Common myeloid progenitor, CD34-positive (primary cell): Measurements from ENCODE around the gene LACTBL1.
"Not testable (repeated sequence)": the region's sequence is repeated elsewhere in the genome, so short reads cannot be mapped to it uniquely, and the experiment has no call there.

Source experiments
- CTCF ChIA-PET: fragments of 350-600 bp; sonication (Branson Sonifier 250); formaldehyde crosslinking; loops from one replicate; lab custom pipeline; 2021; ENCODE audit warnings: antibody characterized with exemption; lab: Charles Lee
- POLR2A ChIA-PET: fragments of 350-600 bp; sonication (Branson Sonifier 250); formaldehyde crosslinking; loops from one replicate; lab custom pipeline; 2021; ENCODE audit warnings: antibody characterized with exemption; lab: Charles Lee
- DNase-seq, 3 donors: peaks; one replicate each; pipeline versions ENCODE4 v3.0.0 to v3.0.0-alpha.2; 2013
- H3K27ac ChIP-seq, 2 experiments: 1 replicate in 1 of 2; 2 replicates in 1 of 2; pipeline ENCODE4 v1.7.0; 2013; ENCODE audit warnings: inconsistent platforms in 2 of 2, low read length in 2 of 2, mild to moderate bottlenecking in 2 of 2, low read depth in 1 of 2, moderate library complexity in 1 of 2; ENCODE audit not compliant: severe bottlenecking in 2 of 2, insufficient read depth in 1 of 2, poor library complexity in 1 of 2
- H3K27me3 ChIP-seq, 5 experiments: replicated peaks in 2 of 5; 1 replicate in 3 of 5; 2 replicates in 2 of 5; pipeline versions ENCODE4 v1.6.1 to v1.7.0; 2013; ENCODE audit warnings: low read length in 4 of 5, mild to moderate bottlenecking in 2 of 5, moderate library complexity in 2 of 5, inconsistent platforms in 1 of 5; ENCODE audit not compliant: insufficient read depth in 5 of 5, control insufficient read depth in 4 of 5
- H3K36me3 ChIP-seq, 4 experiments: 1 replicate in 2 of 4; 2 replicates in 2 of 4; pipeline versions ENCODE4 v1.6.1 to v1.7.0; 2013; ENCODE audit warnings: low read length in 3 of 4, control low read depth in 1 of 4, mild to moderate bottlenecking in 1 of 4; ENCODE audit not compliant: control insufficient read depth in 4 of 4, insufficient read depth in 4 of 4
- H3K4me1 ChIP-seq, 4 experiments: 1 replicate in 3 of 4; 2 replicates in 1 of 4; pipeline versions ENCODE4 v1.6.1 to v1.7.1; 2013; ENCODE audit warnings: low read length in 3 of 4, mild to moderate bottlenecking in 3 of 4, control low read depth in 1 of 4, inconsistent platforms in 1 of 4, moderate library complexity in 1 of 4; ENCODE audit not compliant: control insufficient read depth in 4 of 4, insufficient read depth in 4 of 4; ENCODE audit errors: control extremely low read depth in 1 of 4
- H3K4me3 ChIP-seq, 7 experiments: 1 replicate in 4 of 7; 2 replicates in 3 of 7; pipeline versions ENCODE4 v1.5.1 to v1.7.0; 2013; ENCODE audit warnings: mild to moderate bottlenecking in 7 of 7, low read length in 6 of 7, moderate library complexity in 6 of 7, inconsistent platforms in 2 of 7, low read depth in 2 of 7, control low read depth in 1 of 7; ENCODE audit not compliant: insufficient read depth in 4 of 7, control insufficient read depth in 1 of 7; ENCODE audit errors: extremely low read depth in 1 of 7
- H3K9me3 ChIP-seq, 5 experiments: 1 replicate in 4 of 5; 2 replicates in 1 of 5; pipeline versions ENCODE4 v1.6.1 to v1.7.1; 2013; ENCODE audit warnings: low read length in 4 of 5, mild to moderate bottlenecking in 2 of 5, inconsistent platforms in 1 of 5, low read depth in 1 of 5, moderate library complexity in 1 of 5; ENCODE audit not compliant: control insufficient read depth in 4 of 5, insufficient read depth in 2 of 5; ENCODE audit errors: control extremely low read depth in 1 of 5
- WGBS: methylation state at CpG from one replicate; pipeline ENCODE4 v1.1.5; 2013; ENCODE audit not compliant: insufficient coverage; 5-methylcytosine and 5-hydroxymethylcytosine counted together

Gene LACTBL1

DNA sequence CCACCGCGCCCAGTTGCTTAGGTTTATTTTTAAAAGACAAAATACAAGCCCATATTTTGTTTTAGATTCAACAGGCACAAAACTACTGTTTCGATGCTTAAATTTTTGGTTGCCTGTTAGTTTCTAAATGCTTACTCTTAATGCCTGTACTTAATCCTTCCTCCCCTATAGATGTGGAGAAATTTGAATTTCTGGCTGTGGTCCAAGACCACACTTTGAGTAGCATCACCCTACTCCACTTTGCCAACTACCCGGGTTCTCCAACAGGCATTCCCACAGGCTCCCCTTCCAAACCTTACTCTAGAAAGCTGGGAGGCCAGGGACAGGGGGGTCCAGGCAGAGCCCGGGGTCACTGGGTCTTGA is 20.0 kb downstream of the LACTBL1 start:
- Histone ChIP-seq H3K9me3 (no peaks in the 10 kb centered on the region), H3K4me3 (no peak overlapping the region), H3K4me1 (peaks cover 0 to 9% (median 6%) of the 10 kb centered on the region in 4 experiments), H3K27ac (no peak overlapping the region), H3K36me3 (no peaks in the 10 kb centered on the region), H3K27me3 (peaks cover 16 to 69% (median 31%) of the 10 kb centered on the region in 5 experiments)
- WGBS = 90% methylated on average over 4 of the region's 5 CpGs
- no peak for DNase-seq
- ChIA-PET POLR2A (no interaction called here), CTCF (interaction anchor here (1.0 kb wide), 1 partner anchor 12 kb away, joined by 3 read pairs; no protein-coding TSS in a partner anchor)

GRCh38 chr1:22951796-22952195 is 20.9 kb downstream of the LACTBL1 start:
- POLR2A ChIA-PET = no interaction called here
- H3K4me3 ChIP-seq = no peak overlapping the region
- H3K4me1 ChIP-seq = peaks cover 0 to 9% (median 6%) of the 10 kb centered on the region in 4 experiments
- no peaks in the 10 kb centered on the region for H3K9me3 ChIP-seq
- no peak overlapping the region for H3K27ac ChIP-seq
- H3K27me3 ChIP-seq = peaks cover 13 to 72% (median 33%) of the 10 kb centered on the region in 5 experiments
- no peaks in the 10 kb centered on the region for H3K36me3 ChIP-seq
- WGBS = 83% methylated on average over 1 of the region's 3 CpGs
- DNase-seq = no peak
- CTCF ChIA-PET = interaction anchor here (0.7 kb wide), 1 partner anchor 52 kb away, joined by 3 read pairs; no protein-coding TSS in a partner anchor

- POLR2A ChIA-PET = no interaction called here
- CTCF ChIA-PET = no interaction called here
These were observed 22.8 kb downstream of the LACTBL1 start for GRCh38 chr1:22949822-22950331.

DNA sequence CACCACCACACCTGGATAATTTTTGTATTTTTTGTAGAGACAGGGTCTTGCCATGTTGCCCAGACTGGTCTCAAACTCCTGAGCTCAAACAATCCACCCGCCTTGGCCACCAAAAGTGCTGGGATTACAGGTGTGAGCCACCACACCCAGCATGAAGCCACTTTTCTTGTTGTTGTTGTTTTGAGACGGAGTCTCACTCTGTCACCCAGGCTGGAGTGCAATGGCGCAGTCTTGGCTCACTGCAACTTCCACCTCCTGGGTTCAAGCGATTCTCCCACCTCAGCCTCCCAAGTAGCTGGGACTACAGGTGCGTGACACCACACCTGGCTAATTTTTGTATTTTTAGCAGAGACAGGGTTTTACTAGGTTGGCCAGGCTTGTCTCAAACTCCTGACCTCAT is 27.5 kb downstream of the LACTBL1 start:
- H3K27ac ChIP-seq, CTCF ChIA-PET, DNase-seq, H3K4me3 ChIP-seq, H3K4me1 ChIP-seq, POLR2A ChIA-PET, H3K36me3 ChIP-seq: not testable (repeated sequence)
- 88% methylated on average over 5 of the region's 5 CpGs for WGBS
- peaks cover 0 to 12% (median 2%) of the 10 kb centered on the region in 5 experiments for H3K9me3 ChIP-seq
- H3K27me3 ChIP-seq = peaks cover 7 to 13% (median 8%) of the 10 kb centered on the region in 5 experiments

More at GRCh38 chr1:22949822-22950331, 22.8 kb downstream of the LACTBL1 start:
- no peak for DNase-seq
- H3K4me3 ChIP-seq = no peak overlapping the region
- H3K9me3 ChIP-seq = no peaks in the 10 kb centered on the region
- H3K27ac ChIP-seq = no peak overlapping the region
- H3K27me3 ChIP-seq = peaks cover 12 to 56% (median 26%) of the 10 kb centered on the region in 5 experiments
- H3K36me3 ChIP-seq = no peaks in the 10 kb centered on the region
- no CpG with 5 or more reads among the region's 5 CpGs for WGBS
- peaks cover 0 to 9% (median 6%) of the 10 kb centered on the region in 4 experiments for H3K4me1 ChIP-seq

DNA sequence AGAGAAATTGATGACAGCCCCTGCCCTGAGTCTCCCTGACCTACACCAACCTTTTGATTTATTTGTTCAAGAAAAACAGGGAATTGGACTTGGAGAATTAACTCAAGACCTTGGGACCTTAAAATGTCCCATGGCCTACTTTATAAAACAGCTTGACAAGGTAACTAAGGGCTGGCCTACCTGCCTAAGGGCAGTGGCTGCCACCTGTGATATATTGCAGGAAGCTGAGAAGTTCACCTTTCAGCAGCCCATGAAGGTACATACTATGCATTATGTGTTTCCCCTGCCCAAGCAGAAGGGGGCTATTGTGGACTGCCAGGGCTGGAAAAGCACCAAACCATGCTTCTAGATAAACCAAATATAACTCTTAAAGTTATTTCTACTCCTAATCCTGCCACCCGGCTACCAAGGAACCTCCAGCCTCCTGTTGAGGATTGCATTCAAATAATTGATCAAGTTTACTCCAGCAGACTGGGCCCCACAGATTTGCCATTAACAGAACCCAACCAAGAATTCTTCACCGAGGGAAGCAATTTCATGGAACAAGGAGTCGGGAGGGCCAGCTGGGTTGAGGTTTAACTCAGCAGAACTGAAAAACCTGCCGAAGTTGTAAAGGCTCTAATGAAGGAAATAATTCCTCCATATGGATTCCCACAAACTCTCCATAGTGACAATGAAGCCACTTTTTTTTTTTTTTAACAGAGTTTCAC is 28.2 kb downstream of the LACTBL1 start:
- H3K4me3 ChIP-seq = no peak overlapping the region
- ChIA-PET POLR2A (no interaction called here), CTCF (no interaction called here)
- no peaks in the 10 kb centered on the region for H3K36me3 ChIP-seq
- H3K9me3 ChIP-seq = peaks cover 2 to 18% (median 4%) of the 10 kb centered on the region in 5 experiments
- WGBS = 95% methylated on average over 3 of the region's 4 CpGs
- DNase-seq = no peak
- no peaks in the 10 kb centered on the region for H3K4me1 ChIP-seq
- H3K27ac ChIP-seq = no peak overlapping the region
- H3K27me3 ChIP-seq = peaks cover under 1 to 12% (median 5%) of the 10 kb centered on the region in 5 experiments

DNA sequence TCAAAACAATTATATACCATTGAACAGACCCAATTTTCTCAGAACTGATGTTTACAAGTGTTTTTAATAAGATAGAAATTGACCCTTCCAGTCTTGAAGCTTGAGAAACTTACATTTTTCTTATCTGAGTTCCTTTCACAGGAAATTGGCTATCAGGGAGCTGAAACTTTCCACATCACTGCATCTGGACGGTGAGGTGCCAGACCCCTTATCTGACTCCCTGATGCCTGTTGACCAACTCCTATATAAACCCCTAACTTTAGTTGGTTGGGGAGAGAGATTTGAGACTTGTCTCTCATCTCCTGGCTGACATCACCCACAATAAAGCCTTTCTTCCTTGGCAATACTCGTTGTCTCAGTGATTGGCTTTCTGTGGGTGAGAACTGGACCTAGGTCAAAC is 31.4 kb downstream of the LACTBL1 start:
- no peaks in the 10 kb centered on the region for H3K36me3 ChIP-seq
- ChIA-PET POLR2A (no interaction called here), CTCF (interaction anchor here (0.7 kb wide), 1 partner anchor 184 kb away, joined by 3 read pairs; no protein-coding TSS in a partner anchor)
- H3K27me3 ChIP-seq = peaks cover 0 to 4% (median 0%) of the 10 kb centered on the region in 5 experiments
- peaks cover 2 to 18% (median 4%) of the 10 kb centered on the region in 5 experiments for H3K9me3 ChIP-seq
- no peaks in the 10 kb centered on the region for H3K4me1 ChIP-seq
- 80% methylated on average over 1 of the region's 2 CpGs for WGBS
- DNase-seq = no peak
- no peak overlapping the region for H3K4me3 ChIP-seq
- H3K27ac ChIP-seq = no peak overlapping the region

- CTCF ChIA-PET = no interaction called here
- POLR2A ChIA-PET = no interaction called here
- H3K4me3 ChIP-seq = no peak overlapping the region
- DNase-seq = no peak
- no peak overlapping the region for H3K27ac ChIP-seq
- no peaks in the 10 kb centered on the region for H3K27me3 ChIP-seq
- 48% methylated on average over 2 of the region's 2 CpGs for WGBS
- peaks cover 1 to 18% (median 4%) of the 10 kb centered on the region in 5 experiments for H3K9me3 ChIP-seq
- no peaks in the 10 kb centered on the region for H3K36me3 ChIP-seq
- H3K4me1 ChIP-seq = no peaks in the 10 kb centered on the region
These were observed 36.0 kb downstream of the LACTBL1 start for GRCh38 chr1:22936681-22937080.
